Astrocyte of the hippocampus (primary cell): ENCODE data around the gene TTLL1.
"Not testable (repeated sequence)": the region's sequence is repeated elsewhere in the genome, so short reads cannot be mapped to it uniquely, and the experiment has no call there.

Experiments
- DNase-seq: peaks from one replicate; pipeline ENCODE4 v3.0.0; 2011; ENCODE audit warnings: low read depth, low spot score

TTLL1 gene

GRCh38 chr22:43110444-43110926 lies 21.3 kb upstream of the TTLL1 start, which contains the start of gene BIK:
BIK (plus strand) TSS chr22:43110750; CDS start chr22:43124023, 13,273 bp downstream.
- DNase-seq, result peak; percentile 45

GRCh38 chr22:43109921-43110443 lies 20.8 kb upstream of the TTLL1 start:
- no peak for DNase-seq

DNA sequence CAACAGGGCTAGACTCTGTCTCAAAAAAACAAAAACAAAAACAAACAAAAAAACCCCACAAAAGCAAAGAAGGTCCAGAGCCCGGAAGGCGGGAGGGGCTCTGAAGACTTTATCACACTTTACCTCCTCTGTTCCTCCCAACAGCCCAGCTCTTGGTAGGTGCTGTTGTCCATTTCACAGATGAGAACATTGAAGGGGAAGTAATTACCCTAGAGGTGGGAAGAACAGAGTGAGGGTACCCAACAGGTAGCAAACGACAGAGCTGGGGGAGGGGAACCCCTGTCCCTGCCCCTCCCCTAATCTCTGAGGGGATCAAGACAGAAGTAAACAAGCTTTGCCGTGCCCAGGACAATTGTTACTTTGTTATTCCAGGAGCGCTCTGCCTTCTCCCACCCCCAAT lies 20.3 kb upstream of the TTLL1 start:
- DNase-seq, result no peak

DNA sequence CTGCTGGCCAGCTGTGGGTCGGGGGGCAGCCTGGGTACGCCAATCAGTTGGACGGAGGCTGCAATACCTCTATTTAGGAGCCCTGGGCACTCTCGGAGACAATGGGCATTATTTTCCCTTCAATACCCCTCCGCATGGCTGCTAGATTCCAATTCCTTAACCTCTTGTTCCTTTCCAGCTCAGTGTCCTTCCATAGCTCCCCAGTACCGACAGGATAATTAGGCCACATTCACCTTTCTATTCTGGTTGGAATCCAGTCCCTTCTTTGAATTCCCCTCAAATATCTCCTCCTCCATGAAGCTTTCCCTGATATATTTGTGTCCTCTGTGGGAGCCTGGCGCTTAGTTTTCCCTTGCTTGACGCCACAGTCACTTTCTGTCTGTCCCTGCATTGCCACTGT lies 17.1 kb upstream of the TTLL1 start:
- DNase-seq, result no peak

GRCh38 chr22:43104950-43105349 lies 15.8 kb upstream of the TTLL1 start:
- not testable (repeated sequence) for DNase-seq

DNA sequence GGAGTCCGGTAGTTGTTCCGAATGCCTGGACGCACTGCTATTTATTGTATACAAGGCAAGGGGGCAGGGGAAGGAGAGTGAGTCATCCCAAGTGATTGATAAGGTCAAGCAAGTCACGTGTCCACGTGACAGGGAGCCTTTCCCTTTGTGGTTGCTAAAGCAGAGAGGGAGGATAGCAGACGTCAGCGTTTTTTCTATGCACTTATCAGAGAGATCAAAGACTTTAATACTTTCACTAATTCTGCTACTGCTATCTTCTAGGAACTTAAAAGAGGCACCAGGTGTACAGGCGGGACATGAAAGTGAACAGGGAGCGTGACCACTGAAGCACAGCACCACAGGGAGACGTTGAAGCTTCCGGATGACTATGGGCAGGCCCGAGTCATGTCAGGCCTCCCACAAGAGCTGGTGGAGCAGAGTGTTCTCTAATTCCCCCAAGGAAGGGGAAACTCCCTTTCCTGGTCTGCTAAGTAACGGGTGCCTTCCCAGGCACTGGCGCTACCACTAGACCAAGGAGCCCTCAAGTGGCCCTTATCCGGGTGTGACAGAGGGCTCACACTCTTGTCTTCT lies 14.9 kb upstream of the TTLL1 start:
- DNase-seq, result peak; percentile 40

DNA sequence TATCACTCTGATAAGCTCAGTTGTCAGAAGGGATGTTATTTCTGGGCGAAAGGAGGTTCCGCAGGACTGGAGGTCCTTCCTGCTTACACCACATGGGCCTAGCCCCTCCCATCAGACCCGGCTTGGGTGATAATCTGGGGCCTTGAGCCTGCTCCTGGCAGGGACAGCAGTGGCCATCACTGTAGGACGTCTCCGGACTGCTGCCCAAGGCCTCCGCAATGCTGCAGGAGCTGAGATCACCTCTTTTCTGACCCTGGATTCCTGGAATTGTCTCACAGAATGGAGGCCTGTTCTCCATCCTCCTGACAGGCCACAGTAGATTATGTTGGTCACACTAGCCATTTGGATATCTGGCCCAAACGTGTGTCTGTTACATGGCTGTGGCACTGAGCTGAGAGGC lies 12.1 kb upstream of the TTLL1 start:
- no peak for DNase-seq

DNA sequence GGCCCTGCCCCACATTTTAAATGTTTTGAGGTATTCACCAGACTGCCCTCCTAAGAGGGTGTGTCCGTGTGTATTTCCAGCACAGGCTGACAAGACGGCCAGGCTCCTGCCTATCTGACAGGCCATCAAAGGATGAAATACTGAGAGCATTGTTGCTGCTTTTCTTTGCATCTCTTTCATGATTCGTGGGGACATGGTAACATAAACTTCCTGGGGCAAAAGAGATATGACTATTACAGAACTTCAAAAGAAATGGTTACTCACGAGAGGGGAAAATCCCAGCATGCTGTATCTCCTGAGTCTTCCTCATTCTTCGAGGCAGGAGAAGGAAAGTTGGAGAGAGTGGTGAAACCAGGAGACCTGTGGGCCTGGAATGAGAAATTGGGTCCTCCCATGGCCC lies 11.0 kb upstream of the TTLL1 start:
- DNase-seq, result no peak

DNA sequence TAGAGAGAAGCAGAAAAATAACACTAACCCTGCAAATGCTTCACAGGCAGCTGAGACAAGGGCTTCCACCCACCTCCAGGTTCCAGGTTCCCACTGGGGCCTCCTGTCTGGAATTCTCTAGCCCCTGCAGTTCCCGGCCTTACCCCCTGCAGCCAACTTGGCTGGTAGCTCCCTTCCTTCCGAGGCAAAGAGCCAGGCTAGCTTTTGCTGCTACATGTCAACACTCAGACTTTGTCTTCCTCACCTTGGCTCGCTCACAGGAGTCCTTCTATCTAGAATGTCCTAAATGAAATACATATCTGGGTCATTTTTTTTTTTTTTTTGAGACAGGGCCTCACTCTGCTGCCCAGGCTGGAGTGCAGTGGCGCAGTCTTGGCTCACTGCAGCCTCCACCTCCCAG lies 9.9 kb upstream of the TTLL1 start:
- no peak for DNase-seq

DNA sequence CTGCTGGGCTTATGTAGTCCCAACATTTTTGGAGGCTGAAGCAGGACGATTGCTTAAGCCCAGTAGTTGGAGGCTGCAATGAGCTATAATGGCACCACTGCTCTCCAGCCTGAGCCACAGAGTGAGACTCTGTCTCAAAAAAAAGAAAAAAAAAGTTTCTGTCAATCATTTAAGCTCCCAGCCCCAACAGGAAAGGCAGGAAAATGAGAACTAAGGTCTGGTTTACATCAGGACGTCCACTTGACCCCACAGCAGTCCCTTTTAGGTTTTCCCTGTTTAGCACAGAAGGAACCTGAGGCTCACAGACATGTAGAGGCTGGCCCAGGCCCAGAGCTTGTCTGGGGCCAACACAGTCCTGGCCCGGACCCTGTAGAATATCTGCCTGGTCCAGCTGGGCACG lies 9.2 kb upstream of the TTLL1 start:
- DNase-seq, result no peak

DNA sequence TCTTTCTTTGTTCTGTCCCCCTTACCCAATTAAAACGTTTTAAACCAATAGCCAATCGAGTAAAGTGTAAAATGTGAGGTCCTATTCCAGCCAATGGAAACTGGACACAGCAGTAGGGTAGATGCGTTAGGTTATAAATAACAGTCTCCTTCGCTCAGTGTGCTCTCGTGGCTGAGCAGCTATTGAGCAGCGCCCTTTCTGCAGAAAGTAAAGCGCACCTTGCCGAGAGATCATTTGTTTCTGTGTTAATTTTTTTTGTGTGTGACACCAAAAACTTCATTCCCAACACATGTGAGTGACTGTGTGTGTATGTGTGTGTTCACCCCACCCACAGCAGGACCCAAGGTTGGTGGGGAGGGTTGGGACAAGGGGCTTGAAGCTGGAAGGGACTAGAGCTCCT lies 7.2 kb upstream of the TTLL1 start:
- DNase-seq, result no peak

DNA sequence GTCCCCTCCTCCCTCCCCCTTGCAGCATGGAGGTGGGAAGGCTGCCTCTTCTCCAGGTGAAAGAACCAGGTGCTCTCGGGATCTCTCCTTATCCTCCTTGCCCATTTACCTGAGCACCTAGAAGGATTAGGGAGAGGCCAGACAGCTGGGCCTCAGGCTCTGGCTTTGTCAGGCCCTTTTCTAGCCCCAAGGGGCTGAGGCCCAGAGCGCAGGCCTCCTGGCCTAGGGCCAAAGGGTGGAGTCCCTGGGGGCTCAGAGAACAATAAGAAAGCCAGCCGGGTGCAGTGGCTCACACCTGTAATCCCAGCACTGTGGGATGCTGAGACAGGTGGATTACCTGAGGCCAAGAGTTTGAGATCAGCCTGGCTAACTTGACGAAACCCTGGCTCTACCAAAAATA lies 5.4 kb upstream of the TTLL1 start:
- no peak for DNase-seq

- DNase-seq, result no peak
Measured at GRCh38 chr22:43094085-43094484, 4.9 kb upstream of the TTLL1 start.

DNA sequence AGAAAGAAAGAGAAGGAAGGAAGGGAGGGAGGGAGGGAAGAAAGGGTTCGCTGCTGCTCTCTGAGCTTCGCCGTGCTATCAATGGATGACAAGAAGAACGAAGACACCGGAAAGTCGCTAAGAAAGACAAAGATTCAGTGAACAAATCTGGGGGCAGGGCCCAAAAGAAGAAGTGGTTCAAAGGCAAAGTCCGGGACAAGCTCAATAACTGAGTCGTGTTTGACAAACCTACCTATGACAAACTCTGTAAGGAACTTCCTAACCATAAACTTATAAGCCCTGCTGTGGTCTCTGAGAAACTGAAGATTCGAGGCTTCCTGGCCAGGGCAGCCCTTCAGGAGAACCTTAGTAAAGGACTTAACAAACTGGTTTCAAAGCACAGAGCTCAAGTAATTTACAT lies 2.9 kb upstream of the TTLL1 start:
- DNase-seq, result no peak

GRCh38 chr22:43090130-43090789 lies 1.1 kb upstream of the TTLL1 start:
- DNase-seq, result peak; percentile 81

DNA sequence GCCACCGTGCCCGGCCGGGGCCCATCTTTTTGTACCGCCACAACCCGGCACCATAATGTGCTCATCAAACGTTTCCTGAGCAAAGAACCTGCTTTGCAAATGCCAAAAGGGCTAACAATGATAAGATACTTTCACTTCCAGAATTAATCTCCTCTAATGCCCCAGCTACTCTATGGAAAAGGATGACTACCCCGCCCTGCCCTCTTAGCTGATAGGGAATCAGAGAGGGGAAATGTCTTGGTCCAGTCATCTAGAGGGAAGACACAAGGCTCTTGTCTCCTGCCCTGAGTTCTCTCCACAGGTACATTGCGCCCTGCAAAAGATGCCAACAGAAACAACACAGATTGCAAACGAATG lies 586 bp downstream of the TTLL1 start:
- no peak for DNase-seq

DNA sequence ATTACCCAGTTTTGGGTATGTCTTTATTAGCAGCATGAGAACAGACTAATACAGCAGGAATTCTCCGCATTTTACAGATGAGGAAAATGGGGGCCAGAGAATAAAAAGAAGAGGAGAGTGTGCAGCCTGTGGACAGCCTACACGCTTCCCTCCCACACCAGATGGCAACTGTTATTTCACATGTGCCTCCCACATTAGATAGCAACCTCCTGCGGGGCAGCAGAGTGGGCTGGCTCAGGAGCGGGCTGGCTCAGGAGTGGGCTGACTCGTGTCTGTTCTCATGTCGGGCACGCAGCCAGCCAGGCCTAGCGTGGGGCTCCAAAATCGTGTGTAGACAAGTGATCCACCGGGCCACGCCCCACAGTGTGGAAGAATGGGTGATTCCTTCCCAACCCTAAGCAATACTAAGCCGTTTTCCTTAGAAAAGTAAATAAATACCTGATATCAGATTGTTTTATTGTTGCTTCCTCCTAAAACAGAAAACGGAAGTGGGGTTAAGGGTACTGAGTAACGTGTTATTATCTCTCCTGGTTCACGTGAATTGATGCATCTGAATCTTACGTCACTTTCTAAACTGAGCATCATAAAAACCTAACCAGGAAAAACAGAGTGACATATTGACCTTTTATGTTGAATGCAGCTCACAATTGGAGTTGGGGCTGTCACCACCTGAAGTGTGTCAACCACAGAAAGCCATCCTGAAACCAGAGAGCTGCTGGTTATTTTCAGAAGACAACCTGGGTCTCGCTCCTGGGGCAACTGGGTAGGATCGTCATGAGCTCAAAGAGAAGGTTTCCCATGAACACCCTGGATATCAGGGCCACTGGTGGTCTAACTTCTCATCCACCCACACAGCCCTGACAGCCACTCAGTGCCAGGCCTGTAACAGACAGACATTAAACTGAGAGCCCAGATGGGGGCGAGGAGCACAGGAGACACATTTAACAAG lies 3.3 kb downstream of the TTLL1 start:
- no peak for DNase-seq

DNA sequence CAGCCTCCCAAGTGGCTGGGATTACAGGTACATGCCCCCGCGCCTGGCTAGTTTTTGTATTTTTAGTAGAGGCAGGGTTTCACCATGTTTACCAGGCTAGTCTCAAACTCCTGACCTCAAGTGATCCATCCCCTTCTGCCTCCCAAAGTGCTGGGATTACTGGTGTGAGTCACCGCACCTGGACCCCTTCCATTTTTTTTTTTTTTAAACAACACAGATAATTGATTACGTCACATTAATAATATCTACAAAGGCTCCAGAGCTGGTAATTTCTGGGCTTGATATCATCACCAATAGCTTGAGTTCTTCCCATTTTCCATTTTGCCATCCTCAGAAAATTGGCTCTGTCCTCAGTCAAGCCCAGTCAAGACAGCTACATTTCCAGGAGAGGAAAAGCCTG lies 7.2 kb downstream of the TTLL1 start:
- no peak for DNase-seq

DNA sequence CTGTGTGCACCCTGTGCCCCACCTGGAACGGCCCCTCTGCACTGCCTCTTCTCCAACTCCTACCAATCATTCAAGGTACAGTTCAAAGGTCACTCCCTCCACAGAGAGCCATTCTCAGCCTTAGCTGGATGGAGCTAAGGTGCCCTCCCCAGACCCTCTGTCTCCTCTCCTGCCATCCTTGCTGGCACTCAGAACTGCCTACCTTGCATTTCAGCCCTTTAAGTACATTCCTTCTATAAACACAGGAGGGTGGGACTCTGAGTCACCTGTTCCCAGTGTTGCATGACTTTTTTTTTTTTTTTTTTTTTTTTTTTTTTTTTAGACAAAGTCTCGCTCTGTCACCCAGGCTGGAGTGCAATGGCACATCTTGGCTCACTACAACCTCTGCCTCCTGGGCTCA lies 8.6 kb downstream of the TTLL1 start:
- no peak for DNase-seq

DNA sequence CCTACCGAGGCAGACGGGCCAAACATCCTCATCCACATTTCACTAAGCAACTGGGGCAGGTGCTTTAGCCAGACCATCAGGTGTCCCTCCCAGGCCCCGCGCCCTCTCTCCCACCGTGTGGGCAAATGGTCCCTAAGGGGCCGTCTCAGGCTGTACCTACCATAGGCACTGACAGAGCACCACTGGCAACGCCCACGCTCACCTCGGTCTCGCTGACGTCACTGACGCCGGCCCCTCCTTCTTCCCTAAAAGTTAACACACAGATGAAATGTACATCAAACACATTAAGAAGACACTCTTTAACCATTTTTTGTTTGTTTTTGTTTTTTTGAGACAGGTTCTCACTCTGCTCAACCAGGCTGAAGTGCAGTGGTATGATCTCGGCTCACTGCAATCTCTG lies 9.4 kb downstream of the TTLL1 start:
- no peak for DNase-seq

GRCh38 chr22:43078522-43078921 lies 10.7 kb downstream of the TTLL1 start:
- no peak for DNase-seq

- no peak for DNase-seq
Measured at GRCh38 chr22:43077121-43077877, 11.9 kb downstream of the TTLL1 start.
